ENCODE data around the gene ASMTL. TPM values are rescaled to one million over a fixed set of nuclear protein-coding genes. Genes with fewer than 3 reads are reported as not detected.

Gene ASMTL
- total and polyA plus RNA-seq, 2 experiments from 2014 or later, result 53.7 to 61.2 TPM

DNA sequence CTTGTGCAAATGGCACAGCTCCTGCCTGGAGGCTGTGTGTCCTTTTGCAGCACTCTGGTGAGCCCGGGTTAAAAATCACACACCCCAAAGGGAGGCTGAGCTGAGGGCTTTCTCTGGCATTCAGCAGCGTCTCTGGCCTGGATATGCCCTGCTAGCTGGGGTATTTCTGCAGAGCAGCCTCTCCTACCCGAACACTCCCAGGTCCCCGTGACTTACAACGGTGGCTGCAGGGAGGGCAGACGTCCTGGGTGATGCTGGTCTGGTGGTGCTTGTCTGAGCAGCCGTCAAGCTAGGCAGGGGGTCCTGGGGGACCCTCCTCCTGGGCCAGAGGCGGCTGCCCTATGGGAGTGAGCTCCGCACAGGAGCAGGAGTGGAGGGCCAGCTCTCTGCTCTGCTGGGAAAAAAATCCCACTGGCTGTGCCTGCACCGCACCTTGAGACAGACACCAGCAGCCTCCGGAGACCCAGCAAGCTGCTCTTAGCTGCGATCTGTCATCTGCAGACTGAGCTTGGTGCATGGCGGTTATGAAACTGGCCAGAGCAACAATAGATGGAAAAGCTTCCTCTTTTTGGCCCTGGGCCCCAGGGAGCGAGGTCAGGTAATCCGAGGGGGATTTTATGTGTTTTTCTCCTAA is 41.3 kb upstream of the ASMTL start:
- peaks cover 8% of the 10 kb centered on the region; the same call in 1 of the 2 replicates for H3K4me1 ChIP-seq (ENCODE audit: insufficient read depth)
- H3K4me3 Mint-ChIP-seq, result peak overlapping the region; percentile 38; the same call in 2 of the 3 replicates
- peaks cover 19% of the 10 kb centered on the region for H3K36me3 Mint-ChIP-seq (ENCODE audit: low read depth)
- no peaks in the 10 kb centered on the region for H4K20me1 ChIP-seq (replicated peaks; ENCODE audit: insufficient read depth)
- H3K9me3 Mint-ChIP-seq, result peaks cover 63% of the 10 kb centered on the region
- TF ChIP-seq STAT1 (IDR thresholded peaks at IDR 0.05; ENCODE audit: unreplicated experiment) (no peak), NANOG (IDR thresholded peaks at IDR 0.05; ENCODE audit: borderline replicate concordance) (no peak), POLR2AphosphoS5 (IDR thresholded peaks at IDR 0.05; ENCODE audit: low read depth) (no peak), JUNB (IDR thresholded peaks at IDR 0.05; ENCODE audit: unreplicated experiment) (no peak), ZNF114 (CRISPR knock-in tag; IDR thresholded peaks at IDR 0.05) (no peak), ZNF331 (CRISPR knock-in tag; IDR thresholded peaks at IDR 0.05; ENCODE audit: low read depth) (no peak), EZH2phosphoT487 (IDR thresholded peaks at IDR 0.05; ENCODE audit: unreplicated experiment) (no peak), CREB1 (CRISPR knock-in tag; IDR thresholded peaks at IDR 0.05; ENCODE audit: low read depth) (no peak), EZH2 (IDR thresholded peaks at IDR 0.05; ENCODE audit: low read depth, unreplicated experiment) (no peak)
- TF ChIP-seq, protein P1, sequence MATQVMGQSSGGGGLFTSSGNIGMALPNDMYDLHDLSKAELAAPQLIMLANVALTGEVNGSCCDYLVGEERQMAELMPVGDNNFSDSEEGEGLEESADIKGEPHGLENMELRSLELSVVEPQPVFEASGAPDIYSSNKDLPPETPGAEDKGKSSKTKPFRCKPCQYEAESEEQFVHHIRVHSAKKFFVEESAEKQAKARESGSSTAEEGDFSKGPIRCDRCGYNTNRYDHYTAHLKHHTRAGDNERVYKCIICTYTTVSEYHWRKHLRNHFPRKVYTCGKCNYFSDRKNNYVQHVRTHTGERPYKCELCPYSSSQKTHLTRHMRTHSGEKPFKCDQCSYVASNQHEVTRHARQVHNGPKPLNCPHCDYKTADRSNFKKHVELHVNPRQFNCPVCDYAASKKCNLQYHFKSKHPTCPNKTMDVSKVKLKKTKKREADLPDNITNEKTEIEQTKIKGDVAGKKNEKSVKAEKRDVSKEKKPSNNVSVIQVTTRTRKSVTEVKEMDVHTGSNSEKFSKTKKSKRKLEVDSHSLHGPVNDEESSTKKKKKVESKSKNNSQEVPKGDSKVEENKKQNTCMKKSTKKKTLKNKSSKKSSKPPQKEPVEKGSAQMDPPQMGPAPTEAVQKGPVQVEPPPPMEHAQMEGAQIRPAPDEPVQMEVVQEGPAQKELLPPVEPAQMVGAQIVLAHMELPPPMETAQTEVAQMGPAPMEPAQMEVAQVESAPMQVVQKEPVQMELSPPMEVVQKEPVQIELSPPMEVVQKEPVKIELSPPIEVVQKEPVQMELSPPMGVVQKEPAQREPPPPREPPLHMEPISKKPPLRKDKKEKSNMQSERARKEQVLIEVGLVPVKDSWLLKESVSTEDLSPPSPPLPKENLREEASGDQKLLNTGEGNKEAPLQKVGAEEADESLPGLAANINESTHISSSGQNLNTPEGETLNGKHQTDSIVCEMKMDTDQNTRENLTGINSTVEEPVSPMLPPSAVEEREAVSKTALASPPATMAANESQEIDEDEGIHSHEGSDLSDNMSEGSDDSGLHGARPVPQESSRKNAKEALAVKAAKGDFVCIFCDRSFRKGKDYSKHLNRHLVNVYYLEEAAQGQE (IDR thresholded peaks at IDR 0.05; ENCODE audit: unreplicated experiment), result no peak
- TF ChIP-seq, protein P2, sequence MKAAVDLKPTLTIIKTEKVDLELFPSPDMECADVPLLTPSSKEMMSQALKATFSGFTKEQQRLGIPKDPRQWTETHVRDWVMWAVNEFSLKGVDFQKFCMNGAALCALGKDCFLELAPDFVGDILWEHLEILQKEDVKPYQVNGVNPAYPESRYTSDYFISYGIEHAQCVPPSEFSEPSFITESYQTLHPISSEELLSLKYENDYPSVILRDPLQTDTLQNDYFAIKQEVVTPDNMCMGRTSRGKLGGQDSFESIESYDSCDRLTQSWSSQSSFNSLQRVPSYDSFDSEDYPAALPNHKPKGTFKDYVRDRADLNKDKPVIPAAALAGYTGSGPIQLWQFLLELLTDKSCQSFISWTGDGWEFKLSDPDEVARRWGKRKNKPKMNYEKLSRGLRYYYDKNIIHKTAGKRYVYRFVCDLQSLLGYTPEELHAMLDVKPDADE (IDR thresholded peaks at IDR 0.05), result no peak
- TF ChIP-seq, protein P3, sequence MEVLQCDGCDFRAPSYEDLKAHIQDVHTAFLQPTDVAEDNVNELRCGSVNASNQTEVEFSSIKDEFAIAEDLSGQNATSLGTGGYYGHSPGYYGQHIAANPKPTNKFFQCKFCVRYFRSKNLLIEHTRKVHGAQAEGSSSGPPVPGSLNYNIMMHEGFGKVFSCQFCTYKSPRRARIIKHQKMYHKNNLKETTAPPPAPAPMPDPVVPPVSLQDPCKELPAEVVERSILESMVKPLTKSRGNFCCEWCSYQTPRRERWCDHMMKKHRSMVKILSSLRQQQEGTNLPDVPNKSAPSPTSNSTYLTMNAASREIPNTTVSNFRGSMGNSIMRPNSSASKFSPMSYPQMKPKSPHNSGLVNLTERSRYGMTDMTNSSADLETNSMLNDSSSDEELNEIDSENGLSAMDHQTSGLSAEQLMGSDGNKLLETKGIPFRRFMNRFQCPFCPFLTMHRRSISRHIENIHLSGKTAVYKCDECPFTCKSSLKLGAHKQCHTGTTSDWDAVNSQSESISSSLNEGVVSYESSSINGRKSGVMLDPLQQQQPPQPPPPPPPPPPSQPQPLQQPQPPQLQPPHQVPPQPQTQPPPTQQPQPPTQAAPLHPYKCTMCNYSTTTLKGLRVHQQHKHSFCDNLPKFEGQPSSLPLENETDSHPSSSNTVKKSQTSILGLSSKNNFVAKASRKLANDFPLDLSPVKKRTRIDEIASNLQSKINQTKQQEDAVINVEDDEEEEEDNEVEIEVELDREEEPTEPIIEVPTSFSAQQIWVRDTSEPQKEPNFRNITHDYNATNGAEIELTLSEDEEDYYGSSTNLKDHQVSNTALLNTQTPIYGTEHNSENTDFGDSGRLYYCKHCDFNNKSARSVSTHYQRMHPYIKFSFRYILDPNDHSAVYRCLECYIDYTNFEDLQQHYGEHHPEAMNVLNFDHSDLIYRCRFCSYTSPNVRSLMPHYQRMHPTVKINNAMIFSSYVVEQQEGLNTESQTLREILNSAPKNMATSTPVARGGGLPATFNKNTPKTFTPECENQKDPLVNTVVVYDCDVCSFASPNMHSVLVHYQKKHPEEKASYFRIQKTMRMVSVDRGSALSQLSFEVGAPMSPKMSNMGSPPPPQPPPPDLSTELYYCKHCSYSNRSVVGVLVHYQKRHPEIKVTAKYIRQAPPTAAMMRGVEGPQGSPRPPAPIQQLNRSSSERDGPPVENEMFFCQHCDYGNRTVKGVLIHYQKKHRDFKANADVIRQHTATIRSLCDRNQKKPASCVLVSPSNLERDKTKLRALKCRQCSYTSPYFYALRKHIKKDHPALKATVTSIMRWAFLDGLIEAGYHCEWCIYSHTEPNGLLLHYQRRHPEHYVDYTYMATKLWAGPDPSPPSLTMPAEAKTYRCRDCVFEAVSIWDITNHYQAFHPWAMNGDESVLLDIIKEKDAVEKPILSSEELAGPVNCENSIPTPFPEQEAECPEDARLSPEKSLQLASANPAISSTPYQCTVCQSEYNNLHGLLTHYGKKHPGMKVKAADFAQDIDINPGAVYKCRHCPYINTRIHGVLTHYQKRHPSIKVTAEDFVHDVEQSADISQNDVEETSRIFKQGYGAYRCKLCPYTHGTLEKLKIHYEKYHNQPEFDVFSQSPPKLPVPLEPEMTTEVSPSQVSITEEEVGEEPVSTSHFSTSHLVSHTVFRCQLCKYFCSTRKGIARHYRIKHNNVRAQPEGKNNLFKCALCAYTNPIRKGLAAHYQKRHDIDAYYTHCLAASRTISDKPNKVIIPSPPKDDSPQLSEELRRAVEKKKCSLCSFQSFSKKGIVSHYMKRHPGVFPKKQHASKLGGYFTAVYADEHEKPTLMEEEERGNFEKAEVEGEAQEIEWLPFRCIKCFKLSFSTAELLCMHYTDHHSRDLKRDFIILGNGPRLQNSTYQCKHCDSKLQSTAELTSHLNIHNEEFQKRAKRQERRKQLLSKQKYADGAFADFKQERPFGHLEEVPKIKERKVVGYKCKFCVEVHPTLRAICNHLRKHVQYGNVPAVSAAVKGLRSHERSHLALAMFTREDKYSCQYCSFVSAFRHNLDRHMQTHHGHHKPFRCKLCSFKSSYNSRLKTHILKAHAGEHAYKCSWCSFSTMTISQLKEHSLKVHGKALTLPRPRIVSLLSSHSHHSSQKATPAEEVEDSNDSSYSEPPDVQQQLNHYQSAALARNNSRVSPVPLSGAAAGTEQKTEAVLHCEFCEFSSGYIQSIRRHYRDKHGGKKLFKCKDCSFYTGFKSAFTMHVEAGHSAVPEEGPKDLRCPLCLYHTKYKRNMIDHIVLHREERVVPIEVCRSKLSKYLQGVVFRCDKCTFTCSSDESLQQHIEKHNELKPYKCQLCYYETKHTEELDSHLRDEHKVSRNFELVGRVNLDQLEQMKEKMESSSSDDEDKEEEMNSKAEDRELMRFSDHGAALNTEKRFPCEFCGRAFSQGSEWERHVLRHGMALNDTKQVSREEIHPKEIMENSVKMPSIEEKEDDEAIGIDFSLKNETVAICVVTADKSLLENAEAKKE (CRISPR knock-in tag; IDR thresholded peaks at IDR 0.05), result no peak
- TF ChIP-seq, protein P4, sequence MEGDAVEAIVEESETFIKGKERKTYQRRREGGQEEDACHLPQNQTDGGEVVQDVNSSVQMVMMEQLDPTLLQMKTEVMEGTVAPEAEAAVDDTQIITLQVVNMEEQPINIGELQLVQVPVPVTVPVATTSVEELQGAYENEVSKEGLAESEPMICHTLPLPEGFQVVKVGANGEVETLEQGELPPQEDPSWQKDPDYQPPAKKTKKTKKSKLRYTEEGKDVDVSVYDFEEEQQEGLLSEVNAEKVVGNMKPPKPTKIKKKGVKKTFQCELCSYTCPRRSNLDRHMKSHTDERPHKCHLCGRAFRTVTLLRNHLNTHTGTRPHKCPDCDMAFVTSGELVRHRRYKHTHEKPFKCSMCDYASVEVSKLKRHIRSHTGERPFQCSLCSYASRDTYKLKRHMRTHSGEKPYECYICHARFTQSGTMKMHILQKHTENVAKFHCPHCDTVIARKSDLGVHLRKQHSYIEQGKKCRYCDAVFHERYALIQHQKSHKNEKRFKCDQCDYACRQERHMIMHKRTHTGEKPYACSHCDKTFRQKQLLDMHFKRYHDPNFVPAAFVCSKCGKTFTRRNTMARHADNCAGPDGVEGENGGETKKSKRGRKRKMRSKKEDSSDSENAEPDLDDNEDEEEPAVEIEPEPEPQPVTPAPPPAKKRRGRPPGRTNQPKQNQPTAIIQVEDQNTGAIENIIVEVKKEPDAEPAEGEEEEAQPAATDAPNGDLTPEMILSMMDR (conservative IDR thresholded peaks at IDR 0.05; ENCODE audit: low read depth in 2 of 2), result no peak
- H3K36me3 ChIP-seq (ENCODE audit: insufficient read depth), result no peaks in the 10 kb centered on the region
- H3K79me2 ChIP-seq (replicated peaks; ENCODE audit: insufficient read depth), result no peaks in the 10 kb centered on the region
- H3K4me3 ChIP-seq, result peak overlapping the region; percentile 35
- no peak overlapping the region for H3K27ac Mint-ChIP-seq
- H3F3A ChIP-seq (replicated peaks; ENCODE audit: low read depth), result peaks cover 23% of the 10 kb centered on the region
- H2AFZ ChIP-seq, result peak overlapping the region; percentile 96
- no peaks in the 10 kb centered on the region for H3K27me3 ChIP-seq (ENCODE audit: insufficient read depth)
- H3K27me3 Mint-ChIP-seq (ENCODE audit: insufficient read depth, low read depth, poor library complexity), result peaks cover 20% of the 10 kb centered on the region
- H3K4me1 Mint-ChIP-seq, result 0 out of 3 replicates have a peak, but pooled peaks cover 3% of the 10 kb centered on the region
- DNase-seq (ENCODE audit: low spot score) (no peak), ATAC-seq (peak; percentile 74)
- no peaks in the 10 kb centered on the region for H3K9me2 ChIP-seq (ENCODE audit: insufficient read depth)
- no peak overlapping the region for H3K27ac ChIP-seq (ENCODE audit: low read depth)
- peak overlapping the region; percentile 66 for H3K4me2 ChIP-seq

All from GM23338 (cell line).